Thyroid gland (tissue), 4 donors: ENCODE data around the gene STK32B.

Experiments
- POLR2A ChIP-seq, 2 donors: fragments of 450-650 bp; IDR thresholded peaks; one replicate each; pipeline ENCODE4 v1.6.1; 2017; ENCODE audit warnings: antibody characterized with exemption in 2 of 2, mild to moderate bottlenecking in 2 of 2, moderate library complexity in 1 of 2
- TF ChIP-seq, protein P1 (sequence below), 6 experiments: fragments of 200-600 bp in 3 of 6; fragments of 450-650 bp in 3 of 6; sonication (generic) in 3 of 6; IDR thresholded peaks; one replicate each; pipeline ENCODE4 v1.5.1; 2016 to 2019; ENCODE audit warnings: antibody characterized with exemption in 6 of 6, mild to moderate bottlenecking in 2 of 6, inconsistent platforms in 1 of 6, moderate library complexity in 1 of 6

DNA sequence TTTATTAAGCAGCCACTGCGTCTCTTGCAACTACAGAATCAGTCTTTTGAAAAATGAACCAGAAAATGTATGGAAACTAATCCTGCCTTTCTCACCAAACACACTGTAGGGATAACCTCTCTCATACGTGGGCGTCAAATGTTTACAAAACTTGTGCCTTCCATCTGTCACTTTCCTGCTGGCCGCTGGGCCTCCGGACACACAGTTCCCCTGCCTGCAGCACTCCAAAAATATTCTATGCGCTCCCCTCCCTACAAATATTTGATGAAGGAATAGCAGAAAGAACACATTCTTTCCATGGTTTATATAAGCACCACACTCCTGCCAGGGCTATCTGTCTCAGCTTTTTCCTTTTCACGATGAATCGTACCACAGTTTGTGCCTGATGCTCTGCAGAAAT, 17.1 kb upstream of the STK32B start:
- TF ChIP-seq, protein P1, sequence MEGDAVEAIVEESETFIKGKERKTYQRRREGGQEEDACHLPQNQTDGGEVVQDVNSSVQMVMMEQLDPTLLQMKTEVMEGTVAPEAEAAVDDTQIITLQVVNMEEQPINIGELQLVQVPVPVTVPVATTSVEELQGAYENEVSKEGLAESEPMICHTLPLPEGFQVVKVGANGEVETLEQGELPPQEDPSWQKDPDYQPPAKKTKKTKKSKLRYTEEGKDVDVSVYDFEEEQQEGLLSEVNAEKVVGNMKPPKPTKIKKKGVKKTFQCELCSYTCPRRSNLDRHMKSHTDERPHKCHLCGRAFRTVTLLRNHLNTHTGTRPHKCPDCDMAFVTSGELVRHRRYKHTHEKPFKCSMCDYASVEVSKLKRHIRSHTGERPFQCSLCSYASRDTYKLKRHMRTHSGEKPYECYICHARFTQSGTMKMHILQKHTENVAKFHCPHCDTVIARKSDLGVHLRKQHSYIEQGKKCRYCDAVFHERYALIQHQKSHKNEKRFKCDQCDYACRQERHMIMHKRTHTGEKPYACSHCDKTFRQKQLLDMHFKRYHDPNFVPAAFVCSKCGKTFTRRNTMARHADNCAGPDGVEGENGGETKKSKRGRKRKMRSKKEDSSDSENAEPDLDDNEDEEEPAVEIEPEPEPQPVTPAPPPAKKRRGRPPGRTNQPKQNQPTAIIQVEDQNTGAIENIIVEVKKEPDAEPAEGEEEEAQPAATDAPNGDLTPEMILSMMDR (IDR thresholded peaks at IDR 0.05): no peak
- TF ChIP-seq POLR2A (IDR thresholded peaks at IDR 0.05): no peak
